ENCODE results near the gene GOLGA6A.
"Not testable (repeated sequence)": the region's sequence is repeated elsewhere in the genome, so short reads cannot be mapped to it uniquely, and the experiment has no call there.

Gene GOLGA6A, protein sequence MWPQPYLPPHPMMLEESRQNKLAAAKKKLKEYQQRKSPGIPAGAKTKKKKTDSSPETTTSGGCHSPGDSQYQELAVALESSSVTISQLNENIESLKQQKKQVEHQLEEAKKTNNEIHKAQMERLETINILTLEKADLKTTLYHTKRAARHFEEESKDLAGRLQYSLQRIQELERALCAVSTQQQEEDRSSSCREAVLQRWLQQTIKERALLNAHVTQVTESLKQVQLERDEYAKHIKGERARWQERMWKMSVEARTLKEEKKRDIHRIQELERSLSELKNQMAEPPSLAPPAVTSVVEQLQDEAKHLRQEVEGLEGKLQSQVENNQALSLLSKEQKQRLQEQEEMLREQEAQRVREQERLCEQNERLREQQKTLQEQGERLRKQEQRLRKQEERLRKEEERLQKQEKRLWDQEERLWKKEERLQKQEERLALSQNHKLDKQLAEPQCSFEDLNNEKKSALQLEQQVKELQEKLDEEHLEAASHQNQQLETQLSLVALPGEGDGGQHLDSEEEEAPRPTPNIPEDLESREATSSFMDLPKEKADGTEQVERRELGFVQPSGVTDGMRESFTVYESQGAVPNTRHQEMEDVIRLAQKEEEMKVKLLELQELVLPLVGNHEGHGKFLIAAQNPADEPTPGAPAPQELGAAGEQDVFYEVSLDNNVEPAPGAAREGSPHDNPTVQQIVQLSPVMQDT

DNA sequence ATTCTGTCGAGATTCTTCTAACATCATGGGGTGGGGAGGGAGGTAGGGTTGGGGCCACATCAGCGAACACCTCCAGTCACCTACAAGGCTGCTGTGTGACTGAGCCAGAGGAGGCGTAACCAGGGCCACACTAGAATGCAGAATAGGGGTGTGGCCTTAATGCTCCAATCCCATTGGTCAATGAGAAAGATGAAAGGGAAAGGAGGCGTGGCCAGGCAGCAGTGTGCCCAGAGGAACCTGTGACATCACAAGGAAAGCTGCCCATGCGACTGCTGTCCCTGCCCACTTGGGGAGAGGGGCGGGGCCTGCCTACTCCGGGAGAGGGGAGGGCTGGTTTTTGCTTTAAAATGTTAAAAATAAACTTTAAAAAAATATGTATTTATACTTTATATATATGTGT lies at the start of gene GOLGA6A:
Gene GOLGA6A, minus strand, starts transcription at position 101 of the 400 bp plus-strand sequence. Its CDS starts 41 bp downstream, at position 60.
- DNase-seq: not testable (repeated sequence)

DNA sequence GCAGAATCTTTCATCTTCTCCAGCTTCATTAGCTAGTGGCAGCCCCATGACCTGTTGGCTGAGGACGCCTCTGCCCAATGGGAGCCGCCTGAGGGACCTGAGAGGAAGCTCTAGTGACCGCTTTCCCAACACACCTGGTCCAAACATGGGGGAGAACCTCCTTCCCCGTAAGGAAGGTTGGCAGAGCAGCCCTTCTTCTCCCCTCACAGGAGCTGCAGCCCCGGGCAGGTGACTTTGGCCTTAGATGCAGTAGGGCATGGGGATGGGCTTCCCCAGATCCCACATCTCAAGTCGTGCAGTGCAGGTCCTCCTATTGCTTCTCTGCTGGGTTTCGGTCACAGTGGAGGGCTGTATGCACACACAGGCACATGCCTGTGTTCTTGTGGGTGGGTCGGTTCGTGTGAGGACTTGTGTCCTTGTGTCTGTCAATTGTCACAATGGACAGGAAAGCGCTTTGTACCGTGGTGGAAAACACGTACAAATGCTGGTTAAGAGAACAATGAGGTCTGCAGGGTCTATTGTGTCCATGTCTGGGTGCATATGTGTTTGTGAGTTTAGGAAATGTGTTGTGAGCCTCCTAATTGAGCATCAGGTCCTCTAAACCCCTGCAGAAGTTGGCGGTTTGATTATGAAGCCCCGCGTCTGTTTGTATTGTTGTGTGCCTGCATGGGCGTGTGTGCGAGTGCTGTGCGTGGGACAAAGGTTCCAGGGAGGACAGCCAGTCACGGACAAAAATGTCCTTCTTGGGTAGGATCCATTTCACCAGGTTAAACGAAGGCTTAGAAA lies 49.5 kb upstream of the GOLGA6A start:
- DNase-seq: no peak

DNA sequence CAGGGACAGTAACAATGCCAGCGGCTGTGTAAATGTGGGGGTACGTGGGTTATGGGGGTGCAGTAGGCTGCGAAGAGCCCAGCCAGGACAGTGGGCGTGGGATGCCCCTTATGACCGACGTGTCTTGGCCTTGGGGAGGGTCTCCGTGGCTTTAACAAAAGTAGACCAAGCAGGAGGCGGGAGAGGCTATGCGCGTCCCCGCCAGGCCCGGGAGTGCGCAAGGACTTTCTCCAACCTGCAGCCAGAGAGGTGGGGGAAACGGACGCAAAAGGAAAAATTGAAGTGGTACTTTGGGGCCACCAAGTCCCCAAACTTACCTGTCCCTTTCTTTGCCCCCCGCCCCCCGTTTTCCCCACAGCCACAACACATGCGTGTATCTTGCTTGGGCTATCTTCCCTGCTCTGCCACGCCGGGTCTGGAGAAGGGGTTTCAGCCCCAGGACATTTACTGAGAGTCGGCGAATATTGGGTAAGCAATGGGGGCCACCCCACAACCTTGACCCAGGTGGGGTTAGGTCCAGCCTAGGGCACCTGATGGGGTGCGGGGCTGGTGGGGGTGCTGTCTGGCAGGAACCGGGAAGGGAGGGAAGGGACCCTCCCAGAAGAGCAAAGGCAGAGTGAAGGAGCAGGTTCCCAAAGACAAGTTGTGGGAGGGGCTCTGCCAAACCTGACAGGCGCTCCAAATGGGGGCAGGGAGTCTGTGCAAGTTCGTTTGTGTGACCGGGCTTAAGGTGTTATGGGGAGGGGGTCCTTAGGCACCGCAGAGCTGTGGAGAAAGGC lies 48.7 kb upstream of the GOLGA6A start:
- DNase-seq: no peak

DNA sequence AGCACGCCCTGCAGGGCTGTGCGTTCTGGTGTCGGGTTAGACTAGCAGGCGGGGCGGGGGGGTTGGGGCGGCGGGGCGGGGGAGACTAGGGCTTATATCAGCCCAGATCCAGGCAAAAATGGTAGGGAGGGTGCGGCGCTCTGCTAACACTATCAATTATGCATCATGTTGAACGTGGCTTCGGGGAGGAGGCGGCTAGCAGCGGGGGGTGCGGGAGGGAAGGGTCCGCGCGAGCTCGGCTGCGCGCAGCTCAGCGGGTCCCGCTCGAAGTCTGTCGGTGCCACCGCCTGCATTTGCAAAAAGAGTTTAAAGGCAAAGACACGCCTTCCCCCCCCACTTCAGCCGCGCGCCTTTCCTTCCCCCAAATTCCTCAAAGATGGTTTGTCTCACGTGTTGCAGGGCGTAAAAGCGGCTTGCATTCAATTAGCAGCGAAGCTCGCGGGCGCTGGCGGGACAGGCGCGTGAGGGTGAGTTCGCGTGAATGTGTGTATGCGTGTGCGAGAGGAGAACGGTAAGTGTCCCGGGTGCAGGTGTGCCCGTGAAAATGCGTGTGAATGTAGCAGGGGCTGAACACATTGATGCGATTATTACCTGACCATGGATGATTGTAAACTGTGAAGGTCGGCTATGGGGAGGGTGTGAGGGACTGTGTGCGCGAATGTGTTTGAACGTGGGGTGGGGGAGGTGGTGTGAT lies 48.0 kb upstream of the GOLGA6A start, which contains the start of gene ISLR2:
Gene ISLR2, plus strand, starts transcription at position 432 of the 694 bp plus-strand sequence. CDS start 2,169 bp downstream, outside the sequence.
- no peak for DNase-seq

DNA sequence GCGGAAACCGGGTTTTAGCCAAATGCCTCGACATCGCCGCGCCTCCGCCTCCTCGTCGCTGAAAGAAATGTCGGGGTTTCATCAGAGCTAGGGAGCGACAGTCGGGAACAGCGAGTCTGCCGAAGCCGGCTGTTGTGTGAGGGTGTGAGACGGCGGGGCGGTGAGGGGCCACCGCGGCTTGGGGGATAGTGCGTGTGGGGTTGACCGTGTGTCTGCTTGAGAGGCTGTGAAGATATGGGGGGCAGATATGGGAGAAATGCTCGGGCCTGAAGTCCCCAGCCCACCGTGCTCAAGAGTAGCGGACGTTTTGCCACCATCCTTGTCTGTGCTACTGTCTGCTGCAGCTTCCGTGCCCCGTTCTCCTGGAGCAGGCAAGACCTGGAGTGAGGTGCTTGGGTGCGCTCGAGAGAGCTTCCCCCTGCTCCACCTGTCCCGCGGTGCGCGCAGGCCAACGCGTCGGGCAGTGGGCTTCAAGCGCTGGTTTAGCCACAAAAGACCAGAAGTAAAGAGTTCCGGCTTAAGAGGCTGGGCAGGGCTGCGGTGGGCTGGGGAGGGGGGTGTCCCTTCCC lies 47.3 kb upstream of the GOLGA6A start:
- no peak for DNase-seq

DNA sequence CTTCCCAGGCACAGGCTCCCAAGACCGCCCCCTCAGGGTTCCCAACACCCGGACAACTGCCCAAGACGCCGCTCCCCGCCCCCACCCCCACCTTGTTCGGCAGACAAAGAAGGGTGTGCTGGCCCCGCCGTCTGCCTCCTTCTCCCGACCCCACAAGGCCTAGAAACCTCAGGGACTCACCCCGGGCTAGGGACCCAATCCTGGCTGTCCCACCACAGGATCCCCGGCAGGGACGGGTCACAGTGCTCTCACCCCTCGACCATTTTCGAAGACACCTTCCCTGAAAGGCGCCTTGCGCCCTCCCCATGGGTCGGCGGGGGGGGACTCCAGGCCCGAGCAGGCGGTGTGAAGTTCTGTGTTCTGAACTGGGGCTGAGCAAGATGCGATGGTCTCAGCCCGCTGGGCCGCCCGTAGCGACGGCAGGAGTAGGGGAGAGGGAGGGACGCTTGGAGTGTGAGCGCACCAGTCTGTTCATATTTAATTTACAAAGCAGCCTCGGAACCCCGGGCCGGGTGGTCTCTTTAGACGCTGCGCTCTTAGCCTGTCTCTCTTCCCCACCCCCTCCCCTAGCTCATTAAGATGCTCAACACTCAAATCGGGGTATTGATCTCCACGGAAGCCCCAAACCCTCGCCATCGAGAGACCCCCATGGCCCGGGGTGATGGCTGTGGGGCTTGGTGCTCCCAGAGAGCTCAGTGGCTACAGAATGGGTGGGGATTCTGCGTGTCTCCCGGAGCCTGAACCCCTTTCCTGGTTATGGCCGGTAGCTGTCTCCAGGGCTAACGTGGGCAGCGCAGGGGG lies 46.6 kb upstream of the GOLGA6A start:
- no peak for DNase-seq

DNA sequence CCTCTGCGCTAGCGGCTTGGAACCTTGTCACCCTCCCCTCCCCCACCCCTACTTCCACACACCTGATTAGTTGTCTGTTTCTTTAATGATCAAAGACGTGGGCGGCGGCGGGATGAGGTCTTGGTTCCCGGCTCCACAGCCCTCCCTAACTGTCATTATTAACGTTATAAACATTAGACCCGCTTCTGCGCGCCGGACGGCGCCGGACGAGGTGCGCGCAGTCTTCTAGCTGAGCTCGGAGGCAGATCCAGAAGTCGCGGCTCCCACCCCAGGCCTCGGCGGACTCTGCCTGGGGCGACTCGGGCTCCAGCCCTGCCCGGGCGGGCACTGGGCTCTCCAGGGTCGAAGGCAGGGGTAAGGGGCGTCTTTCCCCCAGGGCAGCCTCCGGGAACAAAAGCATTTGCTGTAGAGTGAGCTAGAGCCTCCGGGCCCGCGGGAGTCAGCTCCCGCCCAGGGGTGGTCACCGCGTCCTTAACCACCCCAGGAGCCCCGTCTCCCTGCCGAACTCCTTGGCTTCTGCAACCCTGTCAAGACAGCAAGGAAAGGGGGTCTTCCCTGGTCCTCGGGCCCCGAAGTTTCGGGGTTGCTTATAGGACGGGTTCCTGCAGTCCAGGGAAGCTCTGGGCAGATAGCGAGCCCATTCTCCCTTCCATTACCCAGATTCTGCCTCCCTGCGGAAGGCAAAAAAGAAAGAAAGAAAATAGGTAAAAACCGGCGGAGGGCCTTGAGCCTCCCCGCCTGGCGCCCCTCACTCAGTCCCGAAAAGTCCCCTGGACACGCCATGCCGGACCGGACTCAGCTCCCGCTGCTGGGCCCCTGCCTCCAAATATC lies 45.8 kb upstream of the GOLGA6A start:
- no peak for DNase-seq

DNA sequence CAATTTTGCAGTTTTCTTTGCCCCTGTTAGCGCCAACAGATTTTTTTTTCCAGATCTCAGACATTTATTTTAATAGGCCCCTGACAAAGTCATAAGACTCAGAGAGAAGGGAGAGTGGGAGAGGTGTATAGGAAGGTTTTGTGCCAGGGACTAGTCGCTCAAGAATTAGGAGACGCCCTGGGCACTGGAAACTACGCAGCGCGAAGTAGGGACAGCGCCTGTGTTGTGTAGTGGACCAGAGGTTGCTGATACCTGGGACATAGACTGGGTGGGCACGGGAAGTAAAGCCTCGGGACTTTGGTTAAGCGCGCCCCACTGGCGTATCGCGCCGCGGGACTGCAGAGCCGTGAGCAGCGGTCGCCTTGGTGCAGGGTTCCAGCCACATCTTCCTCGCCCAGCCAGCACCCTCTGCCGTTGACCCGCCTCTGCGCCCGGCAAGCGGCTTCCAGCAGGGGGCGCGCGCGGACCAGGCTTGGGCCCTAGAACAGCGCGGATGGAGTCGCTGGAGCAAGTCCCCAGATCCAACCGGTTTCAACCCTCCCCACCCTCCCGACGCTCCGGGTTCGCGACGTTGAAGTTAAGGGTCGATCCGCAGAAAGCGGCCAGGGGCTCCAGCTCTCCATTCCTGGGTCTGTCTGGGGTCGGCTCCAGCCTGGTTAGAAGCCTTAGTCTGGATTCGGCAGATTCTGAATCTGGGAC lies 45.1 kb upstream of the GOLGA6A start:
- DNase-seq: peak; percentile 63

DNA sequence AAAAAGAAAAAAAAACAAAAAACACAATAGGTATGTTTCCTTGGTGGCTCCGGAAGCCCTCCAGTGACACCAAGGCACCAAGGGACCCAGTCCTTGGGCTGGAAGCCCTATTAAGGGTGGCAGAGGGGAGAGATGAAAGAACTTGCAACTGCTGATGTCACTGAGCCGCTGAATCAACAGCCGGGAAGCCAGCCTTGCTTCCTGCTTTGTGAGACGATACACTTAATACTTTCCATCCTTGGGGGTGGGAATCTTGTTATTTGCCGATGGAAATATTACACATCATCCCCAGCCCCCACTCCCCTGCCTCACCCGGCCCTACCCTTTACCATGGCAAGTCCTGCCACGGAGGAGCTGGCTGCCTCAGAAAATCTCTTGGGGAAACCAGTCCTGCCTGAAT lies 42.4 kb upstream of the GOLGA6A start:
- DNase-seq: no peak

DNA sequence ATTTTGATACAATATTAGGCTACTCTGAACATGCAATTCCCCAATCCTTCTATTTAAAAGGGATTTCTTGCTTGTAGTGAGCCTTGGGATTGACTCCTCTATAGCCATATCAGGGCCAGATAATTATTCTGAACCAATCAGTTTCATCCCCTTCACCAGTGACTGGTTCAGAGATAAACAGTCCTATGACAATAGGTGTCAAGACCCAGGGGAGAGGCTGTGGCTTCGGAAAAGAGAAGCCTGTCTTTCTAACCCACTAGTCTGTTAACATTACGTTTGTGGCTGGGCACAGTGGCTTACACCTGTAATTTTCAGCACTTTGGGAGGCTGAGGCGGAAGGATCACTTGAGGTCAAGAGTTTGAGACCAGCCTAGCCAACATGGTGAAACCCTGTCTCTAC lies 41.8 kb upstream of the GOLGA6A start:
- no peak for DNase-seq

DNA sequence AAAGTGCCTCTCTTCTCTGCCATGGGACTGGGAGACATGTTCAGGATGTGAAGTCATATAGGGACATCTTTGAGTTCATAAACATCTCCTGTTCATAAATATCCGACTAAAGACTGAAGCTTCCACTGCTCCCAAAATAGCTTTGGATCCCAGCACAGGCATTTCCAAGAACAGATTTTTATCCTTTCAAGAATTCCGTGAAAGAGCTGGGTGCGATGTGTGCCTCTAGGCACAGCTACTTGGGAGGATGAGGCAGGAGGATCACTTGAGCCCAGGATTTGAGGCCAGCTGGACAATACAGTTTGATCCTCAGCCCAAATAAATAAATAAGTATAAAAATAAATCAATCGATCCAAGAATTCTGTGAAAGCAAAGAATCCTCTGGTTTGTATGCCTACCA lies 41.3 kb upstream of the GOLGA6A start:
- no peak for DNase-seq

DNA sequence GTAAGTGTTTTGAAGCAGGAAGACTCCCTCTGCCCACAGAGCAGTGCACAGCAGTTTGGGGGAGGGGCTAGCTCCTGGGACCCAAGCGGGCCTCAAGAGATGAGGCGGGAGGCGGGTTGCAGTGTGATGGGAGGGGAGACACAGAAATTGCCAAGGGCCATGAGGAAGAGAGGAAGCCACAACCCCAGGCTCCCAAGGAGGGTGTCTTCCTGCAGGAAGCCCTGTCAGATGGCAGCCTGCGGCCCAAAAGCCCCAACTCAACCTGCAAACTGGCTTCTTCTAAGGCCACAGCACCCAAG lies 40.7 kb upstream of the GOLGA6A start:
- no peak for DNase-seq

DNA sequence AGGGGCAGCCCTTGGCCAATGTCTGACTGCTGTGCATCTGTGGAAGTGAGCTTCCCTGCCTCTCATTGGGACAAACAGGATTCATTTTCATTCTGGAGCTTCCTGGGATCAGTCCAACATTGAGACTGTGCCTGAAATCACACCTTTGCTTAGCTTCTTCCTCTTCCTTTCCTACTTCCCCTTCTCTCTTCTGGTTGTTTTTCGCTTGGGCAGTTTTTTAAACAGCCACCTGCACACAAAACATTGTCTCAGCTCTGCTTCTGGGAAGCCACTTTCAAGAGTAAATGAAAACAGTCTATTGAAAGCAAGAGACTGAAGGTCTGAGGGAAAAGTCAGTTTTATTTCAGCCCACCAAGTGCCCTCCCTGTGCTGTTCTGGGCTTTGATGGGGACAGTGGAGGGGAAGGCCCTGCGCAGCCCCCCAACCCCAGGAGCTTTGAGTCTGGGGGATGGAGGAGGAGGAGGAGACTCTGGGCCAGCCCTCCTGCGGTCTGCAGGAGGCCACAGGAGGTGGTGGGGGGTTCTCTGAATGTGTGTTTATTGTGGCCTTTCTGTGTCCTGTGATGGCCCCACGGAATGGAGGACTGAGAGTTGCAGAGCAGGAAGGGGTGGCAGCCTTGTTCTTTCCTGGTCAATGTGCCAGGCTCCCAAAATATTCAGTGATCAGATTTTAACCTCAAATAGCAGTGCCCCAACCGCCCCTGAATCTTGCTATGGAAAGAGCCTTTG lies 40.2 kb upstream of the GOLGA6A start:
- DNase-seq: no peak

DNA sequence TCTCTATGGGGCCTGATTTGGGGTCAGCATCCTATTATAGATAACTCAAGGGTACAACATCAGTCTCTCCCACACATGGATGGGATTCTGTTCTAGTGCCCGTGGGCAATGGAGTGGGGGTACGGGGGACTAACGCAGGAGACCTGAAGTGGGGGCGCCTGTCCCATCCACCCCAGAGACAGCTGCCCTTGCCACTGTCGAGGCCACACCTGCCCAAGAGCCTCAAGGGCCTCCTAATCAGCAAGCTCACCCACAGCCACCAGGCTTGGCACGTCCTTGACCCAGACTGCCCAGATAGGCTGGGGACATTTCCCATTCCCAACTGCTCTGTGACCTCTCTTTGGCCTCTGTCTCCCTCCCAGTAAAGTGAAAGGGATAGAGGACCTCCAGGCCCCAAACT lies 39.5 kb upstream of the GOLGA6A start:
- no peak for DNase-seq

DNA sequence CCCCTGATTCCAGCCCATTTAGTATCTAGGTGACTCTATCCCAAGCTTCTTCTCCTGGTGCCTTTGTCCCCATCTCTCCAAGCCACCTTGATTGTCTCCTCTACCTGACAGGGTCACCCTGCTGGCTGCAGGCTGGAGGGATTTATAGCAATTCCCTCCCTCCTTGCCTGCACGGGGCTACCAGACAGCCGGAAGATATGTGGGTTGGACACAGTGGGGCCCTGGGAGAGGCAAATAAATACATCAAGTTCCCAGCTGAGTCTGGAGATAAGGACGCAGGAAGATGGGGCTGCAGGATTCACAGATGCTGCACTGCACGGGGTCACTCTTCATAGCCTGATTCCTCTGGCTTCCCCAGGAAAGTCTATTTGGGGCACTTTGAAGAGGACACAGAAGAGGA lies 38.7 kb upstream of the GOLGA6A start:
- no peak for DNase-seq

DNA sequence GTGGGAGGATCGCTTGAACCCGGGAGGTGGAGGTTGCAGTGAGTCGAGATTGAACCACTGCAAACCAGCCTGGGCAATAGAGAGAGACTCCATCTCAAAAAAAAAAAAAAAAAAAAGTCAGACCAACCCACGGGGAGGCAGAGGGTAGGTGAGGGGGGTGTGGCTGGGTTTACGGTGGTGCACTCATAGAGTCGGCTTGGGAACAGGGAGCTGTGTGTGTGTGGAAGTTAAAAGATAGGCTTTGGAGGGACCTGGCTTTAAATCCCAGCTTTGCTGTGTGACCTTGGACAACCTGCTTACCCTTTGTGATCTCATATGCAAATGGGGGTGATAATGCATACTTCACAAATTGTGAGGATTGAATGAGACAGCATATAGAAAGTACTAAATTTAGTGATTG lies 38.1 kb upstream of the GOLGA6A start:
- no peak for DNase-seq

DNA sequence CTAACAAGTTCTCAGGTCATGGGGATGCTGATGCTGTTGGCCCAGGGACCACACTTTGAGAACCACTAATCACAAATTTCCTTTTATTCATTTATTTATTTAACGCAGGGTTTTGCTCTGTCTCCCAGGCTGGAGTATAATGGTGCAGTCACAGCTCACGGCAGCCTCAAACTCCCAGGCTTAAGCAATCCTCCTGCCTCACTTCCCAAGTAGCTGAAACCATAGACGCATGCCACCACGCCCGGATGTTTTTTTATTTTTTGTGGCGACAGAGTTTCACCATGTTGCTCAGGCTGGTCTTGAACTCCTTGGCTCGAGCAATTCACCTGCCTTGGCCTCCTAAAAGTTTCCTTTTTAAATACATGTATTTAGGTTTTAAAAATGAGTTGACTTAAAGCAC lies 27.4 kb upstream of the GOLGA6A start:
- peak; percentile 56 for DNase-seq

DNA sequence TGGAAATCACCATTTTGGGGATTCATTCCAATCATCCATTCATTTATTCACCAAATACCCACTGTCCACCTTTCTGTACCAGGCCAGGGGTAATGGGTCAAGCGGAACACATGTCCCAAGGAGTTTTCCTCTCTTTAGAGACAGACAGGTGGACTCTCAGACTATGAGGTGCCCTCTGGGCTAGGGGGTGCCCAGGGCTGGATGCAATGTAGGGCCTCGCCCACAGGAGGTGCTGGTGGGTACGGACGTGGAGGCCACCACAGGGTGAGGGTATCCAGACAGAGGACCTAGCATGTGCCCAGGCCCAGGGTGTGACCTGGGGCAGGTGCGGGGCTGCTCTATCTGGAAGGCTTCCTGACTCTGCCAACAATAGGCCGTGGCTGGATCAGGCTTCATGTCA lies 26.3 kb upstream of the GOLGA6A start:
- not testable (repeated sequence) for DNase-seq

DNA sequence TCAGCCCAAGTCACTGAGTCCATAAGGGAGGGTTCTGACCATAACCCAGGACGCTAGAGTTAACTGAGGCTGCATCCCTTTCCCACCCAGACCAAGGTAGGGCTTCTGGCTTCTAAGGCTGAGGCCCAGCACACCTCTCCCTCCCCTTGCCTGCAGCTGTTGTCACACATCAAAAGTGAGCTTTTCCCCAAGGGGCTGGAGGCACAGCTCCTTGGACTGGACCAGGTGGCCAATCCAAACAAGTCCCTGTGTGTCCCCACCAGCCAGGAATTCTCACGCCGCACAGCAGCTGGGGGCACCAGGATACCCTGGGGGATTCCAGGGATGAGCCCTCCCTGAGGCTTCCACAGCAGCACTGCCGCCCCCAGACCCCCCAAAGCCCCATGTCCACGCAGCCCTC lies 25.8 kb upstream of the GOLGA6A start:
- no peak for DNase-seq

All from MV-4-11 (cell line).